Activated naive CD8-positive, alpha-beta T cell (primary cell): ENCODE measurements around the gene SNX30.

ENCODE experiments used
- H3K27ac Mint-ChIP-seq: one replicate; pipeline ENCODE4 v1.8.0; 2021; ENCODE audit warnings: mixed read lengths
- H3K27me3 Mint-ChIP-seq: one replicate; pipeline ENCODE4 v1.8.0; 2021; ENCODE audit warnings: mixed read lengths
- H3K36me3 Mint-ChIP-seq: one replicate; pipeline ENCODE4 v1.8.0; 2021; ENCODE audit warnings: mixed read lengths
- H3K4me1 Mint-ChIP-seq: one replicate; pipeline ENCODE4 v1.8.0; 2021; ENCODE audit warnings: low read depth, mixed read lengths
- H3K4me3 Mint-ChIP-seq: one replicate; pipeline ENCODE4 v1.8.0; 2021; ENCODE audit warnings: mild to moderate bottlenecking, mixed read lengths
- H3K9me3 Mint-ChIP-seq: one replicate; pipeline ENCODE4 v1.8.0; 2021; ENCODE audit warnings: low read depth, mixed read lengths

The SNX30 gene

GRCh38 chr9:112784020-112784785, 33.6 kb downstream of the SNX30 start:
- Mint-ChIP-seq H3K4me1 (peaks cover 31% of the 10 kb centered on the region), H3K4me3 (no peak overlapping the region), H3K36me3 (peaks cover 4% of the 10 kb centered on the region), H3K27me3 (no peaks in the 10 kb centered on the region), H3K9me3 (no peaks in the 10 kb centered on the region), H3K27ac (no peak overlapping the region)

- H3K27ac Mint-ChIP-seq, result no peak overlapping the region
- peaks cover 27% of the 10 kb centered on the region for H3K4me1 Mint-ChIP-seq
- H3K27me3 Mint-ChIP-seq, result no peaks in the 10 kb centered on the region
- no peak overlapping the region for H3K4me3 Mint-ChIP-seq
- H3K36me3 Mint-ChIP-seq, result peaks cover 4% of the 10 kb centered on the region
- H3K9me3 Mint-ChIP-seq, result no peaks in the 10 kb centered on the region
Observed at GRCh38 chr9:112785986-112786385, 35.4 kb downstream of the SNX30 start.

GRCh38 chr9:112786829-112787520, 36.4 kb downstream of the SNX30 start:
- H3K9me3 Mint-ChIP-seq, result no peaks in the 10 kb centered on the region
- no peak overlapping the region for H3K27ac Mint-ChIP-seq
- H3K27me3 Mint-ChIP-seq, result no peaks in the 10 kb centered on the region
- H3K4me1 Mint-ChIP-seq, result peaks cover 25% of the 10 kb centered on the region
- no peak overlapping the region for H3K4me3 Mint-ChIP-seq
- peaks cover 4% of the 10 kb centered on the region for H3K36me3 Mint-ChIP-seq

- no peak overlapping the region for H3K4me3 Mint-ChIP-seq
- no peaks in the 10 kb centered on the region for H3K9me3 Mint-ChIP-seq
- H3K4me1 Mint-ChIP-seq, result peaks cover 25% of the 10 kb centered on the region
- peaks cover 4% of the 10 kb centered on the region for H3K36me3 Mint-ChIP-seq
- H3K27me3 Mint-ChIP-seq, result no peaks in the 10 kb centered on the region
- no peak overlapping the region for H3K27ac Mint-ChIP-seq
Observed at GRCh38 chr9:112787978-112788377, 37.4 kb downstream of the SNX30 start.

DNA sequence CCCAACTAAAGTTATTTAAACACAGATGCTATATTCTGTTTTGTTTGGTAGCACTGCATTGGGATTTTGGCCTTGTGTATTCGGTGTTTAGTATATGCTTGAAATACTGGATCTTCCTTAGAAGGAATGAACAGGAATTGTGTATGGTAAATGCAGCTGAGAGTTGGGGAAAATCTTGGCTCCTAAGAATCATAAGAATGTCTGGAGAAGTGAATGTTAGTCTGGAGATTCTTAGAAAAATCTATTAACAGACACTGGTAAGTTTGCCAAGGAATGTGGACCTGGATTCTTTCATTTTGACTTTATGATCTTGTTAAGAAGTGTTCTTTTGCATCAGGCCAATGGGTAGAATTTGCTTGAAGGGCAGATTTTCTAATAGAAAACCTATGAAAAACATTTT, 38.9 kb downstream of the SNX30 start:
- H3K4me1 Mint-ChIP-seq, result peaks cover 25% of the 10 kb centered on the region
- no peaks in the 10 kb centered on the region for H3K9me3 Mint-ChIP-seq

DNA sequence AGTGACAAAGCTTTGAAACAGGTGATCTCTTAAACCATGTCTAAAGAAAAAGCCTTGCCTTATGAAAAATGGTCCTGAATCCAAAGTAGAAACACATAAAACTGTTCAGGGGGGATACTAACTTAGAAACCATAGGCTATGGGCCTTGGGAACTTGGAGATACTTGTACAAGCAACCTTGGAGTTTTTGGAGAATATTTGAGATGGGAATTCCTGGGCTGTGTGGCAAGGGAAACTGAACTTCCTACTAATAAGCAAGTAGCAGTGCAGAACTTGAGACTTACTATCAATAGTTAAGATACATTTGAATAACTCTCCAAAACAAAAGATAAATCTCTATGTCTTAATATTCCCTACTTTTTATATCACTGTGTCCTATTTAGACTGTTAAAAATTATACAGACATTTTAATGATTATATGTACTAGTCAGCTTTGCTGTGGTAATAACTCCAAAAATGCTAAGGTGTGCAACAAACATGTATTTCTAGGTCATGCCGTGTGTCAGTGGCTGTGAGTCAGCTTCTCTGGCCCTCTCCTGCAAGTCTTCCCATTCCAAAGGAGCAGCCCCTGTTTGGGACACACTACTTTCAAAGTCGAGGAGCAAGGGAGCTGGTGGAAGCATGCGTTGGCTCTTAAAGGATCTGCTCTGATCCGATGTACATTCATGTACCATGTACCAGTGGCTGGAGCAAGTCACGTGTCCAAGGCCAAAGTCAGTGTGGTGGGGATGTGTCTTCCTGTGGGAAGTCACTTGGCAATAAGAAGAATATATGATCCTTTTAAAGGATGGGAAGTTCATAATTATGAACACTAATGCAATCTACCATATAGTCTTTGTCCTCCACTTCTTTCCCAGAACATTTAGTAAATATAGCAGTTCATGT, 39.6 kb downstream of the SNX30 start:
- H3K27me3 Mint-ChIP-seq, result no peaks in the 10 kb centered on the region
- H3K4me3 Mint-ChIP-seq, result no peak overlapping the region
- peaks cover 22% of the 10 kb centered on the region for H3K4me1 Mint-ChIP-seq
- H3K36me3 Mint-ChIP-seq, result peaks cover 4% of the 10 kb centered on the region
- no peak overlapping the region for H3K27ac Mint-ChIP-seq
- no peaks in the 10 kb centered on the region for H3K9me3 Mint-ChIP-seq

More for the DNA sequence above, 38.9 kb downstream of the SNX30 start:
- no peaks in the 10 kb centered on the region for H3K27me3 Mint-ChIP-seq
- H3K4me3 Mint-ChIP-seq, result no peak overlapping the region
- no peak overlapping the region for H3K27ac Mint-ChIP-seq
- H3K36me3 Mint-ChIP-seq, result peaks cover 4% of the 10 kb centered on the region

- peaks cover 8% of the 10 kb centered on the region for H3K4me1 Mint-ChIP-seq
Observed at GRCh38 chr9:112792670-112793069, 42.1 kb downstream of the SNX30 start.

DNA sequence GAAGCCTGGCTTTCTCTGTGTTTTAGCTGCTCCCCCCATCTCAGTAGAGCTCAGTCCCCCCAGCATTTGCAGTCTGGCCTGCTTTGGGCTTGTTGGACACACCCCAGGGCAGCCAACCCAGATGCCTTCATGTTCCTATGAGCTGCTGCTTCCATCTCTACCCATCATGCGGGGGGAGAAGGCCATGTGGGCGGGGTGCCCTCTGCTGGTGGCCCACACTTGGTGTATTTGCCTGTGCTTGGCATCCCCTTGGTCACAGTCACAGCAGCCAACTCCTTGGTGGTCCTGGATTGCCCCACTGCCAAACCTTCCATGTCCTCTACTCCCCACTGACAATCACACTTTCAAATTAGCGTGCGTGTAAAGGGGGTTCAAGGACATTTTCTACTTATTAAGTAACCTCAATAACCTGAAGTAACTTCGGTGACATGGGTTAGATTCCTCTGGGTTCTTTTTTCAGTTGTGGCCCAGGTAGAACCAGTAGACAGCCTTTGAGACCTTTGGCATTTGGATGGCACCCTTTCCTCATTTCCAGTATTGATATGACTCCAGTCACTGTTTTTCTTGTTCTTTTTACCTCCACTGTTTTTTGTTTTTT, 42.8 kb downstream of the SNX30 start:
- no peaks in the 10 kb centered on the region for H3K36me3 Mint-ChIP-seq
- no peaks in the 10 kb centered on the region for H3K9me3 Mint-ChIP-seq
- no peaks in the 10 kb centered on the region for H3K27me3 Mint-ChIP-seq
- H3K4me3 Mint-ChIP-seq, result no peak overlapping the region
- no peak overlapping the region for H3K27ac Mint-ChIP-seq
- H3K4me1 Mint-ChIP-seq, result peaks cover 8% of the 10 kb centered on the region

More at GRCh38 chr9:112792670-112793069, 42.1 kb downstream of the SNX30 start:
- Mint-ChIP-seq H3K4me3 (no peak overlapping the region), H3K36me3 (no peaks in the 10 kb centered on the region), H3K27ac (no peak overlapping the region), H3K27me3 (no peaks in the 10 kb centered on the region), H3K9me3 (no peaks in the 10 kb centered on the region)

GRCh38 chr9:112794731-112795130, 44.2 kb downstream of the SNX30 start:
- Mint-ChIP-seq H3K36me3 (no peaks in the 10 kb centered on the region), H3K27me3 (no peaks in the 10 kb centered on the region), H3K4me1 (peaks cover 5% of the 10 kb centered on the region), H3K27ac (no peak overlapping the region), H3K4me3 (no peak overlapping the region), H3K9me3 (no peaks in the 10 kb centered on the region)

- peaks cover 5% of the 10 kb centered on the region for H3K4me1 Mint-ChIP-seq
- no peaks in the 10 kb centered on the region for H3K27me3 Mint-ChIP-seq
- no peak overlapping the region for H3K27ac Mint-ChIP-seq
- no peak overlapping the region for H3K4me3 Mint-ChIP-seq
- H3K9me3 Mint-ChIP-seq, result no peaks in the 10 kb centered on the region
- no peaks in the 10 kb centered on the region for H3K36me3 Mint-ChIP-seq
Observed at GRCh38 chr9:112795921-112796320, 45.4 kb downstream of the SNX30 start.

DNA sequence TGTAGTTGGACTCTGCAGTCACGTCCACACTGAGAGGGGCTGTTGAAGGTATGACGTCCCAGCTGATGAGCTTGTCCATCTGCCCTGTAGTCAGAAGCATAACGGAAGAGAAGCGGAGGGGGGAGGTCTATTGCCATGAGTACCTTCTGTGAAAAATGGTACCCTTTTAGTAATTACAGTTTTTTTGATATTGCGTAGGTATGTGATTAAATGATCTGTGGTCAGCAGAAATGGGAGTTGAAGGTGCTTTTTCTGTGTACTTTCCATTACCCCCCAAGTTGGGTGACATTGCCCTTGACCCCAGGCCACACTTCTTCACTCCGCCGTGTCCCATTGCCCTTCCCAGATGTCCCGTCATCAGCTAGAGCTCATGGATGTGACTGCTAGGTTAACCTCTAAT, 45.9 kb downstream of the SNX30 start:
- Mint-ChIP-seq H3K27me3 (no peaks in the 10 kb centered on the region), H3K4me3 (no peak overlapping the region), H3K4me1 (peaks cover 5% of the 10 kb centered on the region), H3K27ac (no peak overlapping the region), H3K36me3 (no peaks in the 10 kb centered on the region), H3K9me3 (no peaks in the 10 kb centered on the region)

DNA sequence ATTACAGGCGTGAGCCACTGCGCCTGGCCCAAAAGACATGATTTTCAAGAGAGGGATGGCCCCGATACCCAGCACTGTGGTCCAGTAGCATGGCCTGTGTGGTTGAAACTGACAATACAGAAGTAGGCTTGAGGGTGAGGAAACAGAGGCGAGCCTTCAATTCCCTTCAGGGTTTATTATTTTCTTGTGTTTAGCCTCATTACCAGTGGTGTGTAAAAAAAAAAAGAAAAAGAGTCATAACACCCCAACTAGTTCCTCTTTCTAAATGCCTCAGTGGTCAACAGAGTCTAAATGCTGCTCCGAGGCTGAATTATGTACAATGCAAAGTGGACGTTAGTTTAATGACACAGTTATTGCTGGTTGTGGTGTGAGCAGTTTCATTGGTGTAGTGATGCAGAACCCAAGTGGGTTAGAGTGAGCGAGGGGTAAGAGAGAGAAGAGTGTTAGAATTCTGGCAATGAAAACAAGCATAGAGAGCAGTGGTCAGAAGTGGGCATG, 58.8 kb downstream of the SNX30 start:
- H3K4me3 Mint-ChIP-seq, result no peak overlapping the region
- H3K4me1 Mint-ChIP-seq, result peaks cover 3% of the 10 kb centered on the region
- H3K9me3 Mint-ChIP-seq, result no peaks in the 10 kb centered on the region
- peaks cover 13% of the 10 kb centered on the region for H3K36me3 Mint-ChIP-seq
- no peak overlapping the region for H3K27ac Mint-ChIP-seq
- no peaks in the 10 kb centered on the region for H3K27me3 Mint-ChIP-seq

GRCh38 chr9:112809906-112810305, 59.3 kb downstream of the SNX30 start:
- Mint-ChIP-seq H3K36me3 (peaks cover 10% of the 10 kb centered on the region), H3K27me3 (no peaks in the 10 kb centered on the region), H3K9me3 (no peaks in the 10 kb centered on the region)

DNA sequence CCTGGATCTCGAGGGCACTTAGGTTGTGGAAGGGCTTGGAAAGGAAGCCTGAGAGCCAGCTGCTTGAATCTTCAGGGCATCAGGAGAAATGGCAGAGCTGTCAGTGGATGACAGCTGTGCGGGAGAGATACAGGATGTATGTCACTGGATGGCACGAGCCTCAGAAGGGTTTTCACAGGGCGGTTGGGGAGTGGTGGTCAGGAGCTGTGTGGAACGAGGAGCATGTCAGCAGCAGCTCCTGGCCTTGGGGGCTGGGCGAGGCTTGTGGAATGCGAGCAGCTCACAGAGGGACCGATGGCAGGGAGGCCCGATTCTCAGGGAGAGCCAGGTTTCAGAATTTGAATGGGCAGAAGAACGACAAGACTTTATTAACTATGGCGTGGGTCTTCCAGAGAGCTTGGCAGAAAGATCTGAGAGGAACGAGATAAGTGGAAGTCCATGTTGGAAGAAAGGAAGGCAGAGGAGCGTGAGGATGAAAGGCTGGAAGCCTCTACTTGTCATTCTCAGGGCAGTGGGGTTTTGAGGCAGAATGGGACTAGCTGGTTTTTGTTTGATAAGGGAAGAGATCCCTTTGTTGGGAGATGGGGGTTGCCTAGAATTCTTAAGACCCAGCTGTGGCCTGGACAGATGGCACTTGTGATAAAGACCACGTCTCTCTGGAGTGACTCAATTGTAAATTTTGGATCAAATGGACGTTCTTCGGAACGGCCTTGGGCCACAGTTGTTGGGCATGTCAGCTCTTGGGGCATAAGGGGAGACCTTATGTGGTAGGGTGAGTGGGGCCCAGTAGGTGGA, 60.3 kb downstream of the SNX30 start:
- Mint-ChIP-seq H3K27ac (no peak overlapping the region), H3K4me3 (no peak overlapping the region), H3K36me3 (peaks cover 10% of the 10 kb centered on the region), H3K4me1 (no peaks in the 10 kb centered on the region), H3K27me3 (no peaks in the 10 kb centered on the region), H3K9me3 (no peaks in the 10 kb centered on the region)

More at GRCh38 chr9:112809906-112810305, 59.3 kb downstream of the SNX30 start:
- Mint-ChIP-seq H3K27ac (no peak overlapping the region), H3K4me3 (no peak overlapping the region), H3K4me1 (no peaks in the 10 kb centered on the region)
